ENCODE measurements around the gene IGF2BP2. TPM values are rescaled to one million over a fixed set of nuclear protein-coding genes. Genes with fewer than 3 reads are reported as not detected.
"Not testable (repeated sequence)": the region's sequence is repeated elsewhere in the genome, so short reads cannot be mapped to it uniquely, and the experiment has no call there.

The IGF2BP2 gene
- total RNA-seq, 2 donors from 2014 or later, result 143 to 162 TPM

- H3K27ac ChIP-seq (ENCODE audit: low read depth, low read length), result no peak overlapping the region
Measured at GRCh38 chr3:185639632-185640206, 185.1 kb downstream of the IGF2BP2 start.

GRCh38 chr3:185638651-185639050 lies 186.2 kb downstream of the IGF2BP2 start:
- not testable (repeated sequence) for H3K27ac Mint-ChIP-seq; H3K4me3 ChIP-seq (ENCODE audit: low read length); H3K27ac ChIP-seq (ENCODE audit: low read depth, low read length); DNase-seq; H3K4me3 Mint-ChIP-seq; H3K27me3 Mint-ChIP-seq (ENCODE audit: insufficient read depth); H3K27me3 ChIP-seq (ENCODE audit: control insufficient read depth, insufficient read depth, low read length, poor library complexity, severe bottlenecking); H3K9me3 Mint-ChIP-seq; H3K9me3 ChIP-seq (ENCODE audit: control insufficient read depth, low read length); H3K9ac ChIP-seq (ENCODE audit: extremely low read depth, low read length, poor library complexity, severe bottlenecking); H3K4me1 ChIP-seq (ENCODE audit: control insufficient read depth, insufficient read depth, low read length); H3K4me1 Mint-ChIP-seq
- 94 to 96% methylated on average over 9 to 11 of the region's 11 CpGs for WGBS, 2 experiments (ENCODE audit: insufficient coverage in 1 of 2, insufficient read length in 1 of 2)
- peaks cover 15% of the 10 kb centered on the region for H3K36me3 ChIP-seq (ENCODE audit: control insufficient read depth, insufficient read depth, low read length)
- H3K36me3 Mint-ChIP-seq (ENCODE audit: low read depth), result peaks cover 13% of the 10 kb centered on the region

More at GRCh38 chr3:185639632-185640206, 185.1 kb downstream of the IGF2BP2 start:
- H3K9me3 ChIP-seq (ENCODE audit: control insufficient read depth, low read length), result no peaks in the 10 kb centered on the region
- H3K4me3 ChIP-seq (ENCODE audit: low read length), result no peak overlapping the region
- peaks cover 17% of the 10 kb centered on the region for H3K36me3 Mint-ChIP-seq (ENCODE audit: low read depth)
- H3K4me1 Mint-ChIP-seq, result no peaks in the 10 kb centered on the region
- no peaks in the 10 kb centered on the region for H3K9me3 Mint-ChIP-seq
- H3K36me3 ChIP-seq (ENCODE audit: control insufficient read depth, insufficient read depth, low read length), result peaks cover 19% of the 10 kb centered on the region
- no peak overlapping the region for H3K27ac Mint-ChIP-seq
- H3K4me1 ChIP-seq (ENCODE audit: control insufficient read depth, insufficient read depth, low read length), result no peaks in the 10 kb centered on the region
- H3K9ac ChIP-seq (ENCODE audit: extremely low read depth, low read length, poor library complexity, severe bottlenecking), result no peak overlapping the region
- WGBS, 2 experiments (ENCODE audit: insufficient coverage in 1 of 2, insufficient read length in 1 of 2), result 85 to 88% methylated on average over 7 of the region's 7 CpGs
- H3K4me3 Mint-ChIP-seq, result no peak overlapping the region
- no peaks in the 10 kb centered on the region for H3K27me3 Mint-ChIP-seq (ENCODE audit: insufficient read depth)
- no peak for DNase-seq
- no peaks in the 10 kb centered on the region for H3K27me3 ChIP-seq (ENCODE audit: control insufficient read depth, insufficient read depth, low read length, poor library complexity, severe bottlenecking)
- TF ChIP-seq CTCF (conservative IDR thresholded peaks at IDR 0.05), result no peak

- Mint-ChIP-seq H3K36me3 (ENCODE audit: low read depth) (peaks cover 6% of the 10 kb centered on the region), H3K27ac (no peak overlapping the region), H3K4me1 (peaks cover 6% of the 10 kb centered on the region), H3K9me3 (no peaks in the 10 kb centered on the region), H3K27me3 (ENCODE audit: insufficient read depth) (no peaks in the 10 kb centered on the region), H3K4me3 (no peak overlapping the region)
- no peak for TF ChIP-seq CTCF (conservative IDR thresholded peaks at IDR 0.05)
- WGBS, 2 experiments (ENCODE audit: insufficient coverage in 1 of 2, insufficient read length in 1 of 2), result 91 to 96% methylated on average over 3 of the region's 3 CpGs
- H3K36me3 ChIP-seq (ENCODE audit: control insufficient read depth, insufficient read depth, low read length), result peaks cover 5% of the 10 kb centered on the region
- H3K9ac ChIP-seq (ENCODE audit: extremely low read depth, low read length, poor library complexity, severe bottlenecking), result no peak overlapping the region
- H3K27me3 ChIP-seq (ENCODE audit: control insufficient read depth, insufficient read depth, low read length, poor library complexity, severe bottlenecking), result no peaks in the 10 kb centered on the region
- H3K4me3 ChIP-seq (ENCODE audit: low read length), result no peak overlapping the region
- H3K9me3 ChIP-seq (ENCODE audit: control insufficient read depth, low read length), result no peaks in the 10 kb centered on the region
- no peak for DNase-seq
- H3K4me1 ChIP-seq (ENCODE audit: control insufficient read depth, insufficient read depth, low read length), result peaks cover 5% of the 10 kb centered on the region
- H3K27ac ChIP-seq (ENCODE audit: low read depth, low read length), result no peak overlapping the region
Measured at GRCh38 chr3:185637388-185637787, 187.5 kb downstream of the IGF2BP2 start.

- Mint-ChIP-seq H3K4me3 (no peak overlapping the region), H3K4me1 (peaks cover 6% of the 10 kb centered on the region), H3K36me3 (ENCODE audit: low read depth) (peaks cover 32% of the 10 kb centered on the region), H3K27ac (no peak overlapping the region), H3K27me3 (ENCODE audit: insufficient read depth) (no peaks in the 10 kb centered on the region), H3K9me3 (peaks cover 2% of the 10 kb centered on the region)
- no peaks in the 10 kb centered on the region for H3K9me3 ChIP-seq (ENCODE audit: control insufficient read depth, low read length)
- TF ChIP-seq CTCF (conservative IDR thresholded peaks at IDR 0.05), result no peak
- no peak overlapping the region for H3K9ac ChIP-seq (ENCODE audit: extremely low read depth, low read length, poor library complexity, severe bottlenecking)
- 90 to 100% methylated on average over 3 to 4 of the region's 4 CpGs for WGBS, 2 experiments (ENCODE audit: insufficient coverage in 1 of 2, insufficient read length in 1 of 2)
- H3K4me3 ChIP-seq (ENCODE audit: low read length), result no peak overlapping the region
- no peak for DNase-seq
- peaks cover 32% of the 10 kb centered on the region for H3K36me3 ChIP-seq (ENCODE audit: control insufficient read depth, insufficient read depth, low read length)
- no peak overlapping the region for H3K27ac ChIP-seq (ENCODE audit: low read depth, low read length)
- H3K27me3 ChIP-seq (ENCODE audit: control insufficient read depth, insufficient read depth, low read length, poor library complexity, severe bottlenecking), result no peaks in the 10 kb centered on the region
- H3K4me1 ChIP-seq (ENCODE audit: control insufficient read depth, insufficient read depth, low read length), result peaks cover 5% of the 10 kb centered on the region
Measured at GRCh38 chr3:185632996-185633395, 191.8 kb downstream of the IGF2BP2 start.

All from endodermal cell (in vitro differentiated cells).